Endothelial cell (in vitro differentiated cells): Measurements from ENCODE around the gene SLC25A46. TPM values are rescaled to one million over a fixed set of nuclear protein-coding genes. Genes with fewer than 3 reads are reported as not detected.

ENCODE experiments used
- DNase-seq: peaks from one replicate; pipeline ENCODE4 v3.0.0; 2021; ENCODE audit warnings: low spot score
- H3K27ac Mint-ChIP-seq: one replicate; pipeline ENCODE4 v1.8.0; 2021; ENCODE audit warnings: mixed read lengths, inconsistent platforms; ENCODE audit not compliant: unreplicated experiment
- H3K27me3 Mint-ChIP-seq: one replicate; pipeline ENCODE4 v1.8.0; 2021; ENCODE audit warnings: mild to moderate bottlenecking, moderate library complexity, mixed read lengths, inconsistent platforms; ENCODE audit not compliant: unreplicated experiment
- H3K36me3 Mint-ChIP-seq: one replicate; pipeline ENCODE4 v1.8.0; 2021; ENCODE audit warnings: mild to moderate bottlenecking, low read depth, mixed read lengths, inconsistent platforms; ENCODE audit not compliant: unreplicated experiment
- H3K4me1 Mint-ChIP-seq: one replicate; pipeline ENCODE4 v1.8.0; 2021; ENCODE audit warnings: mild to moderate bottlenecking, mixed read lengths, inconsistent platforms; ENCODE audit not compliant: unreplicated experiment
- H3K4me3 Mint-ChIP-seq: one replicate; pipeline ENCODE4 v1.8.0; 2021; ENCODE audit warnings: mild to moderate bottlenecking, mixed read lengths, inconsistent platforms; ENCODE audit not compliant: unreplicated experiment
- H3K9me3 Mint-ChIP-seq: one replicate; pipeline ENCODE4 v1.8.0; 2021; ENCODE audit warnings: mixed read lengths, inconsistent platforms; ENCODE audit not compliant: unreplicated experiment
- CTCF ChIP-seq: fragments of 200-600 bp; sonication (generic); IDR thresholded peaks from one replicate; pipeline ENCODE4 v1.5.0; 2021; ENCODE audit warnings: antibody characterized with exemption; ENCODE audit not compliant: unreplicated experiment
- total RNA-seq: library from RNA; stranded (reverse); fragmentation: NEBNext Ultra II Directional; extraction: Animal tissue kit (Norgen Biotek cat#: 25700); gene quantifications from one replicate; pipeline ENCODE4 v1.2.1, GENCODE V29; 2021; ENCODE audit not compliant: unreplicated experiment

SLC25A46 gene
- total RNA-seq, 1 donor from 2014 or later = 31.6 TPM

- TF ChIP-seq CTCF = no peak
Measured at GRCh38 chr5:110705349-110705748, 33.5 kb upstream of the SLC25A46 start.

GRCh38 chr5:110707260-110707844 is 31.5 kb upstream of the SLC25A46 start:
- DNase-seq = no peak
- Mint-ChIP-seq H3K4me3 (no peak overlapping the region), H3K4me1 (no peaks in the 10 kb centered on the region), H3K27me3 (peaks cover 1% of the 10 kb centered on the region), H3K9me3 (no peaks in the 10 kb centered on the region), H3K36me3 (no peaks in the 10 kb centered on the region), H3K27ac (no peak overlapping the region)
- TF ChIP-seq CTCF = no peak

More at GRCh38 chr5:110705349-110705748, 33.5 kb upstream of the SLC25A46 start:
- H3K4me3 Mint-ChIP-seq = no peak overlapping the region
- H3K9me3 Mint-ChIP-seq = no peaks in the 10 kb centered on the region
- DNase-seq = no peak
- no peak overlapping the region for H3K27ac Mint-ChIP-seq
- no peaks in the 10 kb centered on the region for H3K36me3 Mint-ChIP-seq
- no peaks in the 10 kb centered on the region for H3K4me1 Mint-ChIP-seq
- H3K27me3 Mint-ChIP-seq = peaks cover 1% of the 10 kb centered on the region

- Mint-ChIP-seq H3K4me3 (no peak overlapping the region), H3K27me3 (no peaks in the 10 kb centered on the region), H3K4me1 (no peaks in the 10 kb centered on the region), H3K27ac (no peak overlapping the region), H3K36me3 (no peaks in the 10 kb centered on the region), H3K9me3 (no peaks in the 10 kb centered on the region)
- no peak for DNase-seq
- TF ChIP-seq CTCF = no peak
Measured at GRCh38 chr5:110716247-110717245, 22.3 kb upstream of the SLC25A46 start.

GRCh38 chr5:110718311-110718710 is 20.5 kb upstream of the SLC25A46 start:
- Mint-ChIP-seq H3K4me3 (no peak overlapping the region), H3K36me3 (no peaks in the 10 kb centered on the region), H3K4me1 (no peaks in the 10 kb centered on the region), H3K27me3 (no peaks in the 10 kb centered on the region), H3K27ac (no peak overlapping the region), H3K9me3 (no peaks in the 10 kb centered on the region)
- TF ChIP-seq CTCF = no peak
- no peak for DNase-seq
